ENCODE measurements around the gene ZNF821.
"Not testable (repeated sequence)": the region's sequence is repeated elsewhere in the genome, so short reads cannot be mapped to it uniquely, and the experiment has no call there.

The ZNF821 gene

GRCh38 chr16:71859762-71860521 lies 24.0 kb downstream of the ZNF821 start:
- DNase-seq (ENCODE audit: low spot score): no peak

DNA sequence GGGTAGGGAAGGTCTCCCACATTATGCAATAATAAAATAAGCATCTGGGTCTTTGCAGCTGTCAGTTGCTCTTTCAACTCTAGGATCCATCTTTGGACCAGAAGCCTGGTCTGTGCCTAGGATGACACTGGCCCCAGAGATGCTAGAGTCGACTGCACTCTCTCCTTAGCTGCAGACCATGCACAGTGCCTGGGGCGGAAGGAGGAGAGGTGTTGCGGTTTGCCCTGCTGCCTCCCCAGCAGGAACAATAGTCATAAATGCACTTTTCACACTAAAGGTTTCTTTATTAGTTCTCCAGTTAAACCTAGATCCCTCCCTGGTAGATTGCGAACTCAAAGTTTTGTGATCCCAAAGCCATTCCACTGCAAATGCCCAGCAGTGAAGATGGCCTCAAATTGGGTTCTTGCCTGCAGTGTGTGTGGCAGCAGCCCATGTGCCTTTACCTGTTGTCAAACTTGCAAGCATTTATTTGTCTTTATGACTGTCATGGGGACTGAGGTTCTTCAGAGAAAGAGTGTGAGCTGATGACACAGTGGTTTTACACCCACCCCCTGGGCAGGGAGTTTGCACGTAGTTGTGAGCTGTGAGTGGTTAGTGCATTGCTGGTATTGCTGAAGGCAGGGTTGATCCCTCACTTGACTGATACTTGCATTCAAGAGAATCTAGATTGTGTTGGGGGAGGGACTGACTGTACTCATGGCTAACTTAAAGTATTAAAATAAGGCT lies 27.9 kb downstream of the ZNF821 start:
- no peak for DNase-seq (ENCODE audit: low spot score)

DNA sequence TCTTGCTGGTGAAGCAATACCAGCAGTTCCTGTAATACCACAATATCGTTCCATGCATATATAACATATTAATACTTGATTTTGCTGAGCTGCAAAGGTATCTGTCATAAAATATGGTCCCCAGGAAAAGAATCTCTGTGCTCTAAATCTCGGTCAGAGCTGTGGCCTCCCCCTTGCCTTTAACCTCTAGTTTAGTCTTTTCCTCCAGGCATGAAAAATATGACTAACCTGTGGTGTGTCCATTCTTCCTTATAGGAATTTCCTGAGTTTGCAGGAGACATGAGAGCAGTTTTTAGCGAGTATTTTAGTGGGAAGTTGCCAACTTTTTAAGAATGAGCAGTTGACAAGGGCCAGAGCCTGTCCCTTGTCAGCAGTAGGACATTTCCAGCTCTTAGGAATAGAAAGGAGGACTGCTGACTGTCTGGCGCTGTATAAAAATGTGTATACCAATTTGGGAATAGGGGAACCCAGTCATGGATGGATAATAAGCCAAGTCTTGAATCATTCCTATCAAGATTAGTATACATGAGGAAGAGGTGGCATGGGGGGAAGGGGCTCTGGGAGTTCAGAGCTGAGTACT lies 29.5 kb downstream of the ZNF821 start:
- no peak for DNase-seq (ENCODE audit: low spot score)

- DNase-seq (ENCODE audit: low spot score): no peak
These were observed 30.6 kb downstream of the ZNF821 start for GRCh38 chr16:71853413-71853812.

- no peak for DNase-seq (ENCODE audit: low spot score)
These were observed 31.4 kb downstream of the ZNF821 start for GRCh38 chr16:71852561-71852960.

DNA sequence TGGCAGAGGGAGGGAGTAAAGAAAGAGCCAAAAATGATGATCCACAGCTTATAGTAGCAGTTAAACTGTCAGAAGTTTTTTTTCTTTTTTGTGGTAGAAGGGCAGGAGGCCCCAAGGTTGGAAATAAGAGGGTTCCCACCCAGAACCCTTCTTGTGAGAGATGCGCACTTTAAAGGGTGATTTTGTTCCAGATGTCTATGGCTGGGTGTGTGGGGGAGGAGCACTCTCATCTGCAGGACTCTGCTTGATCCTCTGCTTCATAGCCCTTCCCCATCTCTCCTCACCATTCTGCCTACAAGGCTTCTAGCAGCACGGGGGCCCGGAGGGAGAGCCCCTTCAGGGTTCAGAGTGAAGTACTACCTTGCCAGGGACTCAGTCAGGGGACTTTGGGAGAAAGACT lies 31.8 kb downstream of the ZNF821 start:
- no peak for DNase-seq (ENCODE audit: low spot score)

DNA sequence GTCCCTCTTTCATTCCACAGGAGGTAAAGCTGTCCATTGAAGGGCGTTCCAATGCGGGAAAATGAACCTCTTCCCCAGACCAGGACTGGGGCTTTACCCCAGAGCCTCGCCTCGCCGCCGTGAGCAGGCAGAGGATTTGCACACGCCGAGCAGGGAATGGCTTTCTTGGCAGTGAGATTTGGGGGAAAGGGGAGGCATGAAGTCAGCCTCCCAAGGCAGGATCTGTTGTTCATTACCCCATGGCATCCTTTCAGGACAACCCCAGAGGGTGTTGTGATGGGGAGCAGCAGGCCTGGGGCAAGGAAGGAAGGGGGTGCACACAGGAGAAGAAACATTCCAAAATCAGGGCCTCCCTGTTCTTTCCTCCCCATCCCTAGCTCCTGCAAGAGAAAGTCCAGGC lies 32.2 kb downstream of the ZNF821 start:
- DNase-seq (ENCODE audit: low spot score): peak; percentile 26

DNA sequence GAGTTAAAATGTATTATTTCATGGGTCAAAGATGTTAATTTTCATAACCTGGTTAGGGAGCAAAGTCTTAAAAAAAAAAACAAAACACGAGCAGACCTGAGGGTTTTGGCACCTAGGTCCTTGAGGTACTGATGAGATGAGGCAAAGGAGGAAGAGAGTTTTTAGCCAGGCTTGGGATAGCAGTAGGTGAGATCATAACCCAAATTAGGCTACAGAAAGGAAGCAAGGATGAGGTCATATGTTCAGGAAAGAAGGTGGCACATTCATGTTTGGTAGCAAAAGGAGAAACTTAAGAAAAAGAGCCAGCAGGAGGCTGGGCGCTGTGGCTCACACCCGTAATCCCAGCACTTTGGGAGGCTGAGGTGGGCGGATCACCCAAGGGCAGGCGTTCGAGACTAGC lies 35.4 kb downstream of the ZNF821 start:
- DNase-seq (ENCODE audit: low spot score): no peak

DNA sequence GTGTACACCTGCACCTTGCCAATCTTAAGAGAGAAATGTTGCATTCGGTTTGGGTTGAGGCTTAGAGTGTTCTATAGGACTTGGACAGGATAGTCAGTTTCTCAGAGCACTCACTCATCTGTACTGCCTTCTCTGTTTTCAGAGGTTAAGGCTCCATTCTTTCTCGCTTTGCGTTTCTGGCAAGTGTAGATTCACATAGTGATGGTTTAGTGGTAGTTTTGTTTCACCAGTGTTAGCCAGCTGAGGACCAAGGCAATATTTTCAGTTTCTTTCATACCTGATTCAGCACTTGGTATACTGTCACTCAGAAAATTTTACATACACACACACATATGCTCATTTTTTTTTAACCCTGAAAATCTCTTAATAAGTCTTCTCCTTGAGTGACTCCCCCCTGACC lies 36.9 kb downstream of the ZNF821 start:
- DNase-seq (ENCODE audit: low spot score): no peak

DNA sequence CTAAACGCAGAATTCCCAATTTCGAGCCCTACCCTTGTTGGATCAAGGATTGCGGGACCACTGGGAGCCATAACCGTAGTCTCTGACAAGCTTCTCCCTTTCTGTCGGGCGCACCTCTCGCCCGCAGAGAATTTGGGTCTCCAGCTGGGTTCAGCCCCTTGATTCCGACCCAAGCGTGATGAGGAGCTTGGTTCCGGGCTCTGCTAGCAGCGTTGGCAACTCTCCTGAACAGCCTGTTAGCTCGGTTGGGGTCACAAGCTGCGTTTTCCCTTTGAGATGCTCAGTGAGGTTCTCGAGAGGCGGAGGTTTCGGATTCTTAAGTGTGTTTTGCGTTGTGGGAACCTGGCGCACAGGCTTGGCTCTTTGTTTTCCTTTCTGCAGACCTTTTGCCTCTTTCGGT lies 37.6 kb downstream of the ZNF821 start:
- DNase-seq (ENCODE audit: low spot score): peak; percentile 11

GRCh38 chr16:71845639-71846430 lies 38.1 kb downstream of the ZNF821 start, which contains the start of gene ATXN1L:
TSS of gene ATXN1L (plus strand) at chr16:71845976. CDS start at chr16:71849741, 3,765 bp downstream.
- peak; percentile 89 for DNase-seq (ENCODE audit: low spot score)

GRCh38 chr16:71843572-71843971 lies 40.4 kb downstream of the ZNF821 start:
- no peak for DNase-seq (ENCODE audit: low spot score)

GRCh38 chr16:71840052-71840451 lies 43.9 kb downstream of the ZNF821 start:
- DNase-seq (ENCODE audit: low spot score): no peak

- no peak for DNase-seq (ENCODE audit: low spot score)
These were observed 46.8 kb downstream of the ZNF821 start for GRCh38 chr16:71837150-71837549.

DNA sequence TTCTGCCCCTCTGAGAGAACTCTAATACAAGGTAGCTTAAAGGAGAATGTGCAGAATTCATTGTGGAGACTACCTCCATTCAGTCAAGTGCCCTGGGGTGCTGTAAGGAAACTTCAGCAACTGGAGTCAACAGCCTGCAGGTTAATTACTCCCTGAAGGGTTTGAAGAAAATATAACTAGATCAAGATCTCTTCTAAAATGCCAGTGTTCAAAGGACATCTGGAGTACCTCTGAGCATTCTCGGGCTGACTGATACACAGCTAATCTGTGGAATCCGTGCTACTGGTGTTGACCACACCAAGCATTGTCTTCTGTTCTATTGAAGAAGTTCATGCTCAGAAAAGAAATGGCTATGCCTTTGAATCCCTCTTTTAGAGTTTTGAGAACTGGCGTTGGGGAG lies 49.7 kb downstream of the ZNF821 start:
- DNase-seq (ENCODE audit: low spot score): no peak

GRCh38 chr16:71832112-71832511 lies 51.9 kb downstream of the ZNF821 start:
- not testable (repeated sequence) for DNase-seq (ENCODE audit: low spot score)

DNA sequence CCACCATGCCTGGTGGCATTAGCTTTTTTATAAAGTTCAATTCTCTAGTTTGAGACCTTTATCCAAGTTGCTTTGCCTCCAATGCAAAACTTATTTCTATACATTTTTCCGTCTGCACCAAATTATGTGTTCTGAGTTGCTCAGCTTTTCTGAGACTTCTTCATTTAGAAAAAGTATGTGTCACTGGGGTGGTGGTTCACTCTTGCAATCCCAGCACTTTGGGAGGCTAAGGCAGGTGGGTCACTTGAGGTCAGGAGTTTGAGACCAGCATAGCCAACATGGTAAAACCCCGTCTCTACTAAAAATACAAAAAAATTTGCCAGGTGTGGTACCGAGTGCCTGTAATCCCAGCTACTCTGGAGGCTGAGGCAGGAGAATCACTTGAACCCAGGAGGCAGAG lies 52.3 kb downstream of the ZNF821 start:
- not testable (repeated sequence) for DNase-seq (ENCODE audit: low spot score)

GRCh38 chr16:71830359-71830758 lies 53.6 kb downstream of the ZNF821 start:
- DNase-seq (ENCODE audit: low spot score): no peak

- DNase-seq (ENCODE audit: low spot score): no peak
These were observed 57.4 kb downstream of the ZNF821 start for GRCh38 chr16:71826533-71827017.

- DNase-seq (ENCODE audit: low spot score): not testable (repeated sequence)
These were observed 66.9 kb downstream of the ZNF821 start for GRCh38 chr16:71817155-71817500.

DNA sequence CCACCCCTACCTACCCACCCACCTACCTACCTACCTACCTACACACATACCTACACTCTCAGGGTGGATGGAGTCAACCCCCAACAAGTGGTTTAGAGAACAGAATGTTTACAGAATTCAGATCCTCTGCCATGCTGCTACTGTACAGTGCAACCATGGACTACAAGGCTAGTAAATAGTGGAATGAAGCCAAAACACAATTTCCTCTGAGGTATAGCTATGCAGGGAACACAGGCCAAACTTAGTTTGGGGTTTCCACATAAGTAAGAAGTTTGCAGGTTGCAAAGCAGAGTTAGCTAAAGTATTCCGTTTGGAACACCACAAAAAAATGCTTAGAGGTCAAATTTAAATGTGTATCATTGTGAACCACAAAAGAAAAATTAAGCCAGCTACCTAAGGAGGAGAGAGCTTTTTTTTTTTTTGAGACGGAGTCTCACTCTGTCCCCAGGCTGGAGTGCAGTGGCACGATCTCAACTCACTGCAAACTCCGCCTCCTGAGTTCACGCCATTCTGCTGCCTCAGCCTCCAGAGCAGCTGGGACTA lies 72.7 kb downstream of the ZNF821 start:
- no peak for DNase-seq (ENCODE audit: low spot score)

DNA sequence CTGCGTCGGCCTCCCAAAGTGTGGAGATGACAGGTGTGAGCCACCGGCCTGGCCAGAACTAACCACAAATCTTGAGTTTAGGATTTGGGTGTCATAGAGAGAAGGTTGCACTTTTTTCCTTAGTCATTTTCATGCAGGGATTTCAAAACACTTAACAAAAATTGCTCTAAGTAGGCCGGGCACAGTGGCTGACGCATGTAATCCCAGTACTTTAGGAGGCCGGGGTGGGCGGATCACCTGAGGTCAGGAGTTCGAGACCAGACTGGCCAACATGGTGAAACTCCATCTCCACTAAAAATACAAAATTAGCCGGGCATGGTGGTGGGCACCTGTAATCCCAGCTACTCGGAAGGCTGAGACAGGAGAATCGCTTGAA lies 73.8 kb downstream of the ZNF821 start:
- not testable (repeated sequence) for DNase-seq (ENCODE audit: low spot score)
